Psoas muscle (tissue), 8 donors: ENCODE data around the gene NMD3. TPM values are rescaled to one million over a fixed set of nuclear protein-coding genes. Genes with fewer than 3 reads are reported as not detected.

ENCODE experiments used
- ATAC-seq, 4 donors: fragments of 200-7000 bp; cut with Tn5 transposase; one replicate each; pipeline ENCODE4 v1.9.1; 2020; ENCODE audit warnings: moderate library complexity in 3 of 4, mild to moderate bottlenecking in 2 of 4
- DNase-seq, 2 donors: peaks; one replicate each; pipeline ENCODE4 v3.0.0-alpha.2; 2020
- H3K27ac ChIP-seq: fragments of 200-600 bp; one replicate; pipeline ENCODE4 v1.8.0; 2022
- H3K27me3 ChIP-seq, 3 donors: fragments of 200-600 bp in 1 of 3; one replicate each; pipeline versions ENCODE4 v1.6.1 to v1.8.0; 2013 to 2022; ENCODE audit warnings: low read length in 2 of 3, mild to moderate bottlenecking in 2 of 3, moderate library complexity in 1 of 3; ENCODE audit not compliant: insufficient read depth in 3 of 3
- H3K36me3 ChIP-seq, 2 donors: fragments of 200-600 bp in 1 of 2; one replicate each; pipeline versions ENCODE4 v1.6.1 to v1.8.0; 2013 to 2022; ENCODE audit warnings: low read depth in 1 of 2, mild to moderate bottlenecking in 1 of 2, moderate library complexity in 1 of 2; ENCODE audit not compliant: insufficient read depth in 1 of 2
- H3K4me1 ChIP-seq: fragments of 200-600 bp; one replicate; pipeline ENCODE4 v1.8.0; 2022
- H3K4me3 ChIP-seq: fragments of 200-600 bp; one replicate; pipeline ENCODE4 v1.8.0; 2022; ENCODE audit warnings: mild to moderate bottlenecking
- H3K9me3 ChIP-seq: fragments of 200-600 bp; one replicate; pipeline ENCODE4 v1.8.0; 2022
- WGBS, 3 donors: extraction: QIAGEN DNeasy Blood & Tissue Kit; methylation state at CpG; one replicate each; pipeline versions ENCODE4 v1.1.6 to v1.1.7; 2013; 5-methylcytosine and 5-hydroxymethylcytosine counted together
- intact Hi-C, 2 donors: fragments of 100-400 bp; cut with DNase I; formaldehyde crosslinking; loops; one replicate each; pipeline versions ENCODE4 v1.11.0 to v1.14.2; 2022
- polyA plus RNA-seq, 3 donors: library from polyadenylated mRNA; stranded (reverse); fragments of 200-250 nt; gene quantifications; one replicate each; pipeline ENCODE4 v1.2.3, GENCODE V29; 2013
- total RNA-seq, 4 donors: library from RNA; stranded (reverse); fragmentation: NEBNext Ultra II Directional in 2 of 4; extraction: Animal tissue kit (Norgen Biotek cat#: 25700) in 2 of 4; gene quantifications; one replicate each; pipeline versions ENCODE4 v1.2.1 to v1.2.4, GENCODE V29; 2021 to 2023
- TF ChIP-seq, protein P1 (sequence below): fragments of 200-600 bp; IDR thresholded peaks from one replicate; pipeline ENCODE4 v1.8.0; 2022; ENCODE audit warnings: antibody characterized with exemption
- donor health status: healthy with polysubstance abuse.
- donor health status: DM: no; HTN: no; CAD: no; lungs with moderate emphysema.
- donor health status: Bipolar disorder and iron deficiency.
- donor health status: healthy.
- donor health status: DM: yes; HTN: yes; CAD: no.
- donor health status: DM: no; HTN: no; CAD: no.
- donor health status: DM: no; HTN: no; CAD: no.
- donor health status: DM: yes; HTN: yes; CAD: no.

The NMD3 gene
- total and polyA plus RNA-seq, 7 donors = 19.1 to 53.4 (median 30.7) TPM

DNA sequence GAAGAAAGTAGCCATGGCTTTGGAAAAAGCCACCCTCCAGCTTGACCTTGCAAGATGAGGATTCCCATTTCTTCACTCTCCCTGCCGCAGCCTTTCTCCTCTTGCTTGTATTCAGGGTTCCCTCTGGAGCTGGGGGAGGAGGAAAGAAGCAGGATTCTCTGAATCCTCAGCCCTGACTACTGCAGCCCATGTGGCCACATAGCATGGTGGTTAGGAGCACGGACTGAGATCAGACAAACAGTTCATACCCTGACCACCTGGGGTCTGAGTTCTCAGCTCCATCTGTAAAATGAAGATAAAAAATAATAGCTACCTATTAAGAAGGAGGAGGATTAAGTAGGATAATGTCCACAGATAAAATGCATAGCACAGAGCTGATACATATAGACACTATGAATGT, 72.3 kb downstream of the NMD3 start:
- DNase-seq (no peak), ATAC-seq (no peak)
- Histone ChIP-seq H3K27ac (no peak overlapping the region), H3K27me3 (no peaks in the 10 kb centered on the region), H3K4me3 (no peak overlapping the region), H3K9me3 (no peaks in the 10 kb centered on the region), H3K36me3 (no peaks in the 10 kb centered on the region), H3K4me1 (no peaks in the 10 kb centered on the region)
- 71 to 79% (median 74%) methylated on average over 2 of the region's 2 CpGs for WGBS, 3 donors
- intact Hi-C loops = no loop called here
- TF ChIP-seq, protein P1, sequence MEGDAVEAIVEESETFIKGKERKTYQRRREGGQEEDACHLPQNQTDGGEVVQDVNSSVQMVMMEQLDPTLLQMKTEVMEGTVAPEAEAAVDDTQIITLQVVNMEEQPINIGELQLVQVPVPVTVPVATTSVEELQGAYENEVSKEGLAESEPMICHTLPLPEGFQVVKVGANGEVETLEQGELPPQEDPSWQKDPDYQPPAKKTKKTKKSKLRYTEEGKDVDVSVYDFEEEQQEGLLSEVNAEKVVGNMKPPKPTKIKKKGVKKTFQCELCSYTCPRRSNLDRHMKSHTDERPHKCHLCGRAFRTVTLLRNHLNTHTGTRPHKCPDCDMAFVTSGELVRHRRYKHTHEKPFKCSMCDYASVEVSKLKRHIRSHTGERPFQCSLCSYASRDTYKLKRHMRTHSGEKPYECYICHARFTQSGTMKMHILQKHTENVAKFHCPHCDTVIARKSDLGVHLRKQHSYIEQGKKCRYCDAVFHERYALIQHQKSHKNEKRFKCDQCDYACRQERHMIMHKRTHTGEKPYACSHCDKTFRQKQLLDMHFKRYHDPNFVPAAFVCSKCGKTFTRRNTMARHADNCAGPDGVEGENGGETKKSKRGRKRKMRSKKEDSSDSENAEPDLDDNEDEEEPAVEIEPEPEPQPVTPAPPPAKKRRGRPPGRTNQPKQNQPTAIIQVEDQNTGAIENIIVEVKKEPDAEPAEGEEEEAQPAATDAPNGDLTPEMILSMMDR = no peak

DNA sequence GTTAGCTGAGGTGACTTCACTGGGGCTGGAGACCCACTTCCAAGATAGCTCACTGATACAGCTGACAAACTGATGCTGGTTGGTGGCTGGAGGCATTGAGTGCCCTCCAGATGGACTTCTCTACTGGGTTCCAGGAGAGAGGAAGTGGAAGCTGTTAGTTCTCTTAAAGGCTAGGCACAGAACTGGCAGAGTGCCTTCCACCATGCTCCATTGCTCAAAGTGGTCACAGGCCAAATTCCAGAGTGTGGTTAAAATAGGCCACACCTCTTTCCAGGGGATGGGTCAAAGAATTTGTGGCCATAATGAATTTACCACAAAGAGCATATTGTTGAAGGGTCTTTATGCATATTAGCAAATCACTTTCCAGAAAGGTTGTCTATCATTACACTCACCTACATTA, 74.2 kb downstream of the NMD3 start:
- ATAC-seq (no peak), DNase-seq (no peak)
- H3K36me3 ChIP-seq = no peaks in the 10 kb centered on the region
- H3K4me1 ChIP-seq = no peaks in the 10 kb centered on the region
- no peaks in the 10 kb centered on the region for H3K27me3 ChIP-seq
- H3K27ac ChIP-seq = no peak overlapping the region
- TF ChIP-seq, protein P1 = no peak
- H3K4me3 ChIP-seq = no peak overlapping the region
- H3K9me3 ChIP-seq = no peaks in the 10 kb centered on the region
- intact Hi-C loops = no loop called here

DNA sequence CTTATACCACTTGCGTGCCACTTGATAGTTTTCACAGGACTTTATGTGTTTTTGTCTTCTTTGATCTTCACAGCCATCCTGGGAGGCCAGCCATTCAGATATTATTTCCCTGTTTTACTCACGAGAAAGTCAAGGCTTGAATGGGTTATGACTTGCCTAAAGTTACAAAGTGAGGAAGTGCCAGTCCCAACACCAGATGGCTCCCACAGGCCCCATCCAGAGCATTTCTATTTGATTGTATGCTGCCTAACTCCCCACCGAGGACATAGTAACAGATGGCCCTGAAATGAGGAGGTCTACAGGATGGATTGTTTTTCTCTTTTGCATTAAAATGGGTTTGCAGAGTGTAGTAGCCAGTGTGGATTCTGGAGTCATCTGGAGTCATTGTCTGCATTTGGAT, 75.7 kb downstream of the NMD3 start:
- H3K4me3 ChIP-seq = no peak overlapping the region
- ATAC-seq (no peak), DNase-seq (no peak)
- H3K9me3 ChIP-seq = no peaks in the 10 kb centered on the region
- H3K27me3 ChIP-seq = no peaks in the 10 kb centered on the region
- 76 to 78% (median 77%) methylated on average over 3 of the region's 3 CpGs for whole genome bisulfite sequencing, 3 donors
- H3K27ac ChIP-seq = no peak overlapping the region
- intact Hi-C loops = no loop called here
- no peaks in the 10 kb centered on the region for H3K4me1 ChIP-seq
- TF ChIP-seq, protein P1 = no peak
- no peaks in the 10 kb centered on the region for H3K36me3 ChIP-seq

Other genes with a start within 250 kb of the NMD3 start
- 1 to 10 TPM in 2 of 4 donors, under 1 TPM in 2; 0.59 to 2.0 (median 1.2) TPM for gene B3GALNT1, start 116.0 kb upstream of the NMD3 start, total RNA-seq
- under 1 TPM; 0.35 to 0.91 (median 0.74) TPM for gene B3GALNT1, start 116.0 kb upstream of the NMD3 start, polyA plus RNA-seq
- gene SPTSSB, start 150.2 kb downstream of the NMD3 start, total RNA-seq = 1 to 10 TPM in 1 of 4 donors, not detected in 3; 1.2 TPM
- under 1 TPM; 0.03 to 0.21 (median 0.04) TPM for gene SPTSSB, start 150.2 kb downstream of the NMD3 start, polyA plus RNA-seq